HEK293T (cell line): ENCODE results near the gene ELOB.

Source experiments
- CTCF ChIA-PET: fragments of 350-600 bp; formaldehyde crosslinking; extraction: SDS; loops from one replicate; lab custom pipeline; 2021; ENCODE audit warnings: antibody characterized with exemption, inconsistent platforms; lab: Yijun Ruan, JAX
- POLR2A ChIA-PET: fragments of 350-600 bp; formaldehyde crosslinking; extraction: SDS; loops from one replicate; lab custom pipeline; 2020; ENCODE audit warnings: antibody characterized with exemption, inconsistent platforms; lab: Yijun Ruan, JAX
- DNase-seq: peaks from one replicate; pipeline ENCODE4 v3.0.0; 2012; ENCODE audit warnings: mixed read lengths; ENCODE audit errors: extremely low spot score
- ARNT ChIP-seq: fragments of 450-650 bp; IDR thresholded peaks from 2 replicates; pipeline ENCODE4 v1.6.1; 2017; ENCODE audit warnings: mild to moderate bottlenecking
- BHLHE40 ChIP-seq: fragments of 450-650 bp; IDR thresholded peaks from 2 replicates; pipeline ENCODE4 v1.6.1; 2016; ENCODE audit warnings: mild to moderate bottlenecking, moderate library complexity, borderline replicate concordance
- CTBP1 ChIP-seq: fragments of 450-650 bp; IDR thresholded peaks from 2 replicates; pipeline ENCODE4 v1.6.1; 2016; ENCODE audit warnings: borderline replicate concordance
- ELF4 ChIP-seq: fragments of 450-650 bp; IDR thresholded peaks from 2 replicates; pipeline ENCODE4 v1.6.1; 2017; ENCODE audit warnings: antibody characterized with exemption
- FOXA1 ChIP-seq: fragments of 450-650 bp; IDR thresholded peaks from 2 replicates; pipeline ENCODE4 v1.6.1; 2016; ENCODE audit warnings: mild to moderate bottlenecking
- FOXK2 ChIP-seq: fragments of 450-650 bp; IDR thresholded peaks from 2 replicates; pipeline ENCODE4 v1.6.1; 2016; ENCODE audit warnings: mild to moderate bottlenecking
- FOXM1 ChIP-seq: fragments of 450-650 bp; IDR thresholded peaks from 2 replicates; pipeline ENCODE4 v1.6.1; 2017; ENCODE audit warnings: mild to moderate bottlenecking, borderline replicate concordance
- HDGF ChIP-seq: fragments of 450-650 bp; IDR thresholded peaks from 2 replicates; pipeline ENCODE4 v1.6.1; 2017; ENCODE audit warnings: antibody characterized with exemption, borderline replicate concordance
- L3MBTL2 ChIP-seq: fragments of 450-650 bp; conservative IDR thresholded peaks from 2 replicates; pipeline ENCODE4 v1.6.1; 2016; ENCODE audit warnings: mild to moderate bottlenecking
- LEF1 ChIP-seq: fragments of 450-650 bp; IDR thresholded peaks from 2 replicates; pipeline ENCODE4 v1.6.1; 2017; ENCODE audit warnings: mild to moderate bottlenecking, borderline replicate concordance
- NFRKB ChIP-seq: fragments of 450-650 bp; IDR thresholded peaks from 2 replicates; pipeline ENCODE4 v1.6.1; 2016; ENCODE audit warnings: mild to moderate bottlenecking, moderate library complexity
- SP1 ChIP-seq: fragments of 450-650 bp; IDR thresholded peaks from 2 replicates; pipeline ENCODE4 v1.6.1; 2017
- SUZ12 ChIP-seq: fragments of 450-650 bp; IDR thresholded peaks from 2 replicates; pipeline ENCODE4 v1.6.1; 2016; ENCODE audit warnings: mild to moderate bottlenecking
- TARDBP ChIP-seq: fragments of 450-650 bp; IDR thresholded peaks from 2 replicates; pipeline ENCODE4 v1.6.1; 2016
- ZNF384 ChIP-seq: fragments of 450-650 bp; IDR thresholded peaks from 2 replicates; pipeline ENCODE4 v1.6.1; 2016
- TF ChIP-seq, protein P1 (sequence below): fragments of 450-650 bp; IDR thresholded peaks from 2 replicates; pipeline ENCODE4 v1.6.1; 2016

ELOB gene

GRCh38 chr16:2821487-2822157 lies 44.5 kb upstream of the ELOB start:
- ChIA-PET POLR2A (interaction anchor here (0.8 to 2.9 kb wide), 2 partner anchors 43 to 69 kb away, joined by 3 to 11 read pairs; partner anchors contain the start of gene SRRM2), CTCF (no interaction called here)
- DNase-seq = no peak
- TF ChIP-seq LEF1 = no peak
- TF ChIP-seq, protein P1, sequence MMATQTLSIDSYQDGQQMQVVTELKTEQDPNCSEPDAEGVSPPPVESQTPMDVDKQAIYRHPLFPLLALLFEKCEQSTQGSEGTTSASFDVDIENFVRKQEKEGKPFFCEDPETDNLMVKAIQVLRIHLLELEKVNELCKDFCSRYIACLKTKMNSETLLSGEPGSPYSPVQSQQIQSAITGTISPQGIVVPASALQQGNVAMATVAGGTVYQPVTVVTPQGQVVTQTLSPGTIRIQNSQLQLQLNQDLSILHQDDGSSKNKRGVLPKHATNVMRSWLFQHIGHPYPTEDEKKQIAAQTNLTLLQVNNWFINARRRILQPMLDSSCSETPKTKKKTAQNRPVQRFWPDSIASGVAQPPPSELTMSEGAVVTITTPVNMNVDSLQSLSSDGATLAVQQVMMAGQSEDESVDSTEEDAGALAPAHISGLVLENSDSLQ = no peak
- TF ChIP-seq SUZ12 = no peak
- TF ChIP-seq ARNT = no peak
- no peak for TF ChIP-seq HDGF
- TF ChIP-seq SP1 = no peak
- no peak for TF ChIP-seq ZNF384
- TF ChIP-seq NFRKB = no peak
- TF ChIP-seq BHLHE40 = no peak
- no peak for TF ChIP-seq FOXK2
- TF ChIP-seq FOXA1 = no peak
- no peak for TF ChIP-seq TARDBP
- no peak for TF ChIP-seq CTBP1
- no peak for TF ChIP-seq FOXM1

DNA sequence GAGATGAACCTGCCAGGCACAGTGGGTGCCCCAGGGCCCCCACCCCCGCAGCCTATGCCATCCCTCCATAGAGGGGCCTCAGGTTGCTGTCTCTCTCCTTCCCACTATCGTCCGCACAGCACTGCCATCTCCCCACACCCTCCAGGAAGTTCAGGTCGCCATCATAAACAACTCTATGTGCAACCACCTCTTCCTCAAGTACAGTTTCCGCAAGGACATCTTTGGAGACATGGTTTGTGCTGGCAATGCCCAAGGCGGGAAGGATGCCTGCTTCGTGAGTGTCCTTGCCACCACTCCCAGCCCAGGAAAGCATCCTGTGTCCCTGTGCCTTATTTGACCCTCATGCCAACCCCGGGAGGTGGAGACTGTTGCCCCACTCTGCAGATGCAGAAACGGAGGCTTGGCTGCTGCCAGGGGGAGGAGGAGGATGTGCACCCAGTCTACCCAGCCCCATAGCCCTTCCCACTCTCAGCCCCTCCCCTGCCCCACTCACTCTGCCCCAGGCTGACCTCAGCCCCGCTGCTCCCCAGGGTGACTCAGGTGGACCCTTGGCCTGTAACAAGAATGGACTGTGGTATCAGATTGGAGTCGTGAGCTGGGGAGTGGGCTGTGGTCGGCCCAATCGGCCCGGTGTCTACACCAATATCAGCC lies 43.9 kb upstream of the ELOB start:
- ChIA-PET CTCF (no interaction called here), POLR2A (interaction anchor here (2.9 kb wide), 1 partner anchor 43 kb away, joined by 11 read pairs; no protein-coding TSS in a partner anchor)
- no peak for DNase-seq
- TF ChIP-seq, protein P1 = no peak
- no peak for TF ChIP-seq TARDBP
- no peak for TF ChIP-seq SUZ12
- TF ChIP-seq FOXK2 = no peak
- TF ChIP-seq FOXA1 = no peak
- no peak for TF ChIP-seq LEF1
- TF ChIP-seq ZNF384 = no peak
- no peak for TF ChIP-seq BHLHE40
- TF ChIP-seq NFRKB = no peak
- no peak for TF ChIP-seq SP1
- TF ChIP-seq ARNT = no peak
- TF ChIP-seq L3MBTL2 = no peak
- no peak for TF ChIP-seq FOXM1
- no peak for TF ChIP-seq HDGF
- no peak for TF ChIP-seq ELF4
- no peak for TF ChIP-seq CTBP1

DNA sequence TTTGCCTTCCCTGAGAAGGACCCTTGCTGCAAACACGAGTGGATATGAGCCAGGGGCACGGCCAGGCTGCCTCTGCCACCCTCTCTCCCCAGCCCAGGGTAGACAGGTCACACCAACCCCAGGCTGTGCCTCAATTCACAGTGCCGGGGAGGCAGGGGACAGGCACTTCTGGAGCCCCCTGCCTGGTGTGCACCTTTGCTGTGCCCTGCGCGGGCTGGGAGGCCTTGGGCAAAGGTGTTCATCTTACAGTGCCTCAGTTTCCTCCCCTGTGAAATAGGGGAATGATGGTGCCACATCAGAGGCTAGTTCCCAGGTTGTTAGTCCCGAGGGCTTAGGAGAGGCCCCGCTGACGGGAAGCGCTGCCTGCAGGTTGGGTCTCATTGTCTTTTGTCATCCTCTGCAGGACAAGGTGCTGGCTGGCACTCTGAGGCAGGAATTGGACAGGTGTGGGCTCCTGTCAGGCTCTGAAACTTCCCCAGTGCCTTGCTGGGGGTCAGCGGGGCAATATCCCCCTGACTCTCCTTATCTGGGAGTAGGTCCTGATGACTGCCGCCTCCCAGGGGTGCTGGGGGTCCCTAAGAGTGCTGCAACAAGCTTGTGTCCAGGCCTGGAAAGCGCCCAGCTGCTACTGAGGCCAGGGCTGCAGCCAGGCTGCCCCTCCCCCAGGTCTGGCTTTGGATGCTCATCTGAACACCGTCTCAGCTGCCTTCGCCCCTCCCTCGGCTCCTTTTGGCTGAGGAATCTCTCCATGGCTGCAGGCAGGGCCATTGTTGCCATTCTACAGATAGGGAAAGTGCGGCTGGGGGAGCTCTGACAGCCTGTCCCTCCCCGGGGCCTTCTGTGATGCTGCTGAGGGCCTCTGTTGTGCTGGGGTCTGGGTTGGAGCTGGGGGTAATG lies 43.1 kb upstream of the ELOB start:
- DNase-seq = no peak
- POLR2A ChIA-PET = no interaction called here
- CTCF ChIA-PET = no interaction called here
- TF ChIP-seq FOXK2 (no peak), L3MBTL2 (no peak), SP1 (no peak), BHLHE40 (no peak), FOXA1 (no peak), ZNF384 (no peak), SUZ12 (no peak), ARNT (no peak), HDGF (no peak), ELF4 (no peak), FOXM1 (no peak), TARDBP (no peak)

DNA sequence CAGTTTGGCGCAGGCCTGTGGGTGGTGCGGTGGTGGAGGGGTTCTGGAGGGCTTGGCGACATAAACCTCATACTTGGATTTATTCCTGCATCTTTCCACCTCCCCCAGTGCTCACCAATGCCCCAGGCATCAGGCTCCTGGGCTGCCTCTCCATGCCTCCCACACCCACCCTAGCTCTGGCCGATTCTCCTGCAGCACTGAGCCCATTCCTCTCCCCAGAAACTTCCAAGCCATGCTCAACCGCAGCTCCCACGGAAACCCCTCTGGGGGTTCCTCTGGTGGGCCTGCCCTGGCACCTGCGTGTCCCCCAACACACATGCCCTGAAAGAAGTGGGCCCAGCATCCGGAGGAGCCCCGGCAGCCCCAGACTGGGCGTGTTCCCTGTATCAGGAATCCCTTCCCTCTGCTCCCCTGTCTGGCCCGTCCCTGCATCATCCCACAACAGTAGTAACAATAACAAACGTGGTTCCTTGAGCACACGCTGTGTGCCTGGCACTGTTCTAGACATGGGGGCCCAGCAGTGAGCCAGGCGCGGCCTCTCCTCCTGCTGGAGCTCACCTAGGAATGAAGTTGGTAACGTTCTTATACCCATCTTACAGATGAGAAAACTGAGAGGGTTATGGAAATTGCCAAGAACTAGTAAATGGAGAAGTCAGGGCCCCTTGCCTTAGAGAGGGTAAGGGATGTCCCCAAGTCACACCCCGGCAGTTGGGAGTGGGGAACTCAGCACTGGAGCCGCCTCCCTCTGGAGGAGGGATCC lies 42.3 kb upstream of the ELOB start:
- no peak for TF ChIP-seq ZNF384
- TF ChIP-seq LEF1 = no peak
- TF ChIP-seq, protein P1 = no peak
- TF ChIP-seq TARDBP = no peak
- no peak for TF ChIP-seq ARNT
- TF ChIP-seq FOXA1 = no peak
- TF ChIP-seq ELF4 = no peak
- TF ChIP-seq L3MBTL2 = no peak
- no peak for TF ChIP-seq NFRKB
- no peak for TF ChIP-seq CTBP1
- no peak for TF ChIP-seq FOXK2
- TF ChIP-seq FOXM1 = no peak
- DNase-seq = no peak
- CTCF ChIA-PET = no interaction called here
- POLR2A ChIA-PET = interaction anchor here (1.3 kb wide), 1 partner anchor 41 kb away, joined by 3 read pairs; no protein-coding TSS in a partner anchor
